HG03565 (cell line): Measurements from ENCODE around the gene CBFA2T3.

Source experiments
- ATAC-seq: cut with Tn5 transposase; IDR thresholded peaks from one replicate; pipeline ENCODE4 v1.9.1; 2021; ENCODE audit warnings: mild to moderate bottlenecking, moderate library complexity; ENCODE audit not compliant: unreplicated experiment

CBFA2T3 gene

DNA sequence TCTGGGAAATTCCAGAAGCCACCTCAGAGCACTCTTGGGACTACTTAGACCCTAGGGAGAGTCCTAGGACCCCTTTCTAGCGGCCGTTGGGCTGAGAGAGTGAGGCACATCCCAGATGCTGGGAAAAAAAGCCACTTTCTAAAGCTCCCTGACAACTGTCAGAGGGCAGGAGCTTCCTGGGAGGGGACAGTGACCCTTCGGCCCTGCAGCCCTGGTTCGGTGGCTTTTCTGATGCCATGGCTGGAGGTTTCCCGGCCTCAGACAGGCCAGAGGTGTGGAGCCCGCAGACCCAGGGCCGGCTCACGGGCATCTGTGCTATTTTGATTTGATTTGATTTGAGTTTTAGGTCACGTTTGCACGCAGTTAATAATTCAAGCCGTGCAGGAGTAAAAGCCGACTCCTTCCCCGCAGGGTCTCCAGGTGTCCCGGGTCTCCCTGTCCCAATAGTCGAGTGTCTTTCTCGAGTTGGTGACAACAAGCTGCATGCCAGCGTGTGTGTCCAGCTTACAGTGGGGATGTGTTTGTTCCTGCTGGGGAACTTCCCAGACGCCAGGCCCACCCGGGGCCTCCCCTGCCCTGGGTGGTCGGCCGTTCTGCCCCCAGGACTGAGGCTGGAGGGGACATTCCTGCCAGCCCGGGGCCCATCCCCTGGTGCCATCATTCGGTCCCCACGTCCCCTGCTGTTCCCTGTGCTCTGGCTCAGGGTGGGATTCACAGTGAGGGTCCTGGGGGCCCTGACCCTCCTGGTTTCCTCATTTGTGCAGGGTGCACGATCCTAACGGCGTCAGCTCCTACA is 1.0 kb upstream of the CBFA2T3 start:
- ATAC-seq: no peak

DNA sequence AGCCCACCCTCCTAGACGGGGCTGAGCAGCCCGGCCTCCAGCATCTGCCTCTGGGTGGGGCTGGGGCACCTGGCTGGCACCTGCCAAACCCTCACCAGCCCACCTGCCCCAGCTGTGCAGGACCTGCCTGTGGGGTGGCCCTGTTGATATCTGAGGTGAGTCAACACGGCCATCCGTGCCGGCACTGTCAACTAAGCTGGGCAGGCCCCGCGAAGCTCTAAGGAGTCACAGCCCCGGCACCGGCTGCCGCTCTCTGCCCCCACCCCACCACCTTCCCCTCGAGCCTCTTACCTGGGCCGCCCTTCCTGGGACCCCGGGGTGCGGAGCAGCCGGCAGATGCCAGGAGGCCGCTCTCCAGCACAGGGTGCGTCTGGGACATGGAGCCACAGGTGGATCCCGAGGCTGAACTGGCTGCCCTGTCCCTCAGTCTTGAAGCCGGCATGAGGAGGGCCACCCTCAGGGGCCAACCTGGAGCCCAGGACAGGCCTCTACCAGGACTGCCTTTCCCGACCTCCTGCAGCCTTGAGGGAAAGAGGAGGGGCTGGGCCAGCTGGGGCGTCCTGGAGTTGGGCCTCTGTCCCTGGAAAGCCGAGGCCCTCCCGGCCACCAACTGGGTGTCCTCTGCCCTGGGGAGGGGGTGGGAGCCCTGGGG is 515 bp downstream of the CBFA2T3 start:
- ATAC-seq: no peak

DNA sequence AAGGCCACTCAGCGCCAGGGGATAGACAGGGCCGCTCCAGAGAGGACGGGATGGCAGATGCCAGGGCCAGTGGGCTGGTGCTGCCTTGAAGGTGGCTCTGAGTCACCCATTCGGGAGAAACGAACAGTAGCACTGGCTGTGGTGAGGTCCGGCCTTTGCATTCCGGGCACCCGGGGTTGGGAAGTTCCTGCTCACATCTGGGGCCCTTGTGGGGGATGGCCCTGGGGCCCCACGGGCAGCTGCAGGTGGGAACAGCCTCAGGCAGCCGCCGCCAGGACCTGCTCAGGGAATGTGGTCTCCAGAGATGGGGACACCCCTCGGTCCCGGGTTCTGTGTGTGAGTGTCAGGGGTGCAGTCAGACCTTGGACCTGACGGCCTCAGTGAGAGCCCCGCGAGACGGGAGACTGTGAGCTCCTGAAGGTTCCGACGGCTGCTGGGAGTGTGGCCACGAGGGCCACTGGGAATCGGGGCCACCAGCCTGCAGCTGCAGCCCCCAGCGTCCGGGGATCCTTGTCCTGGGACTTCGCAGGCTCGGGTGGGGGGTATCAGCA is 1.4 kb downstream of the CBFA2T3 start:
- no peak for ATAC-seq

DNA sequence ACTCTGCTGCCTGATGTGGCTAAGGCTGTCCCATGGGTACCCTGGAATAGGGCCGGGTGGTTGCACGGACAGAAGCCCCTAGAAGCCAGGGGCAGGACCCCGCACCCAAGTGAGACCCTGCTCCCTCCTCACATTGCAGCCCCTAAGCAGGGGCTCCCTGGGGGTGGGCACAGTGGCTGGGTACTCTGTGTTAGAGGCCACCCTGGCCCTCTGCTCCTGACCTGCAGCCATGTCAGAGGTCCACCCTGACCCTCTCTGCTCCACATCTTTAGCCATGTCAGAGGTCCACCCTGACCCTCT is 2.1 kb downstream of the CBFA2T3 start:
- no peak for ATAC-seq

DNA sequence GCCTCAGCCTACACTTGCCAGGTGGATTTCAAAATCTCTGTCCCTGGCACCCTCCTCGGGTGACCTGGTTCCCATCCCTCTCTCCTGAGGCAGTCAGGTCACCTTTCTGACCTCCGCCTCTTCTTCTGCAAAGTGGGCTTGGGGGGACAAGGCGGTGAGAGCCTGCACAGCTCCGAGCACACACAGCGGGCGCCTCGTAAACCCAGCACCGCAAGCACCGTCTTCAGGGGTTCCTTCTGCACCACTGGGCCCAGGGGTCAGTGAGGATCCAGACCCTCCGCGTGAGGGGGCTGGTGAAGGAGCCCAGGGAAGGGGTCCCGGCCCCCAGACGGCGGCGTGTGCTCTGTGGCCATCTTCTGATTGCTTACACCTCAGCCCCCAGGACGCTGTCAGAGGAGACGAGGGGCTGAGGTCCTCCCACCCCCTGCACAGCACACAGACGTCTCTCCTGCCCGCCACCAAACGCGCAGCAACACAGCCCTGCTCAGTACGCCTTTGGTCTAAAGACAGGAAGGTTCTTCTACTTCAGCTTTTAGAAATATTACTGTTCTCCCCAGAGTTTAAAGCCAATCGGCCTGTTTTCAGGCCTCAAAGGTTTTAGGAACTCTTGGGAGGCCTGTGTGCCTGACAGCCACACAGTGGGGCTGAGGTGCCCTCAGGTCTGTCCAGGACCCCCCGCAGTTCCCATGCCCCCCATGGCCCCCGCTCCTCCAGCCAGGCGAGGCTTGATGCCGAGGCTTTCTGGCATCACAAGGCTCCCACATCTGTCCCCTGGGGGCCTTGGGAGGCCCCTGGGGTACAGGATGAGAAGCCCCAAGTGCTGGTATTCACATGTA is 2.7 kb downstream of the CBFA2T3 start:
- no peak for ATAC-seq

DNA sequence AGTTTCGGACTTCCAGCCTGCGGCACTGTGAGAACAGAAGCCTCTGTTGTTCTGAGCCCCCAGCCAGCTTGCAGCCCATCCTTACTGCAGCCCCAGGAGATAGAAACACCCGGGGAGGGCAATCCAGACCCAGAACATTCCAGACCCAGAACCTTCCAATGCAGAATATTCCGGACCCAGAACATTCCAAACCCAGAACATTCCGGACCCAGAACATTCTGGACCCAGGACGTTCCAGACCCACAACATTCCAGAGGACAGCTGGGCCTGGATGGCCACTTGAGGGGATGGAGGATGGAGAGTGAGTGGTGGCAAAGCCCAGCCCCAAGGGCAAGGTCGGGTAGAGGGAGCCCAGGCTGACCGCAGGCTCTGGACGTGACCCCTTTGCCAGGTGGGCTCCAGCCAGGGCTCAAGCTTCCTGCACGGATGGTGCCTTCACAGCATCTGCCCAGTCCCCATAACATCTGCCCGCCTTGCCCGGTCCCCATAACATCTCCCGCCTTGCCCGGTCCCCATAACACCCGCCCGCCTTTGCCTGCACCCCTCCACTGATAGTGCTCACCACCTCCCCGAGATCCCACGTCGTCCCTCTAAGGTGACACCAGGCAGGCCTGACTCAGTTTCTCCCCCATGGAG is 3.5 kb downstream of the CBFA2T3 start:
- ATAC-seq: no peak

DNA sequence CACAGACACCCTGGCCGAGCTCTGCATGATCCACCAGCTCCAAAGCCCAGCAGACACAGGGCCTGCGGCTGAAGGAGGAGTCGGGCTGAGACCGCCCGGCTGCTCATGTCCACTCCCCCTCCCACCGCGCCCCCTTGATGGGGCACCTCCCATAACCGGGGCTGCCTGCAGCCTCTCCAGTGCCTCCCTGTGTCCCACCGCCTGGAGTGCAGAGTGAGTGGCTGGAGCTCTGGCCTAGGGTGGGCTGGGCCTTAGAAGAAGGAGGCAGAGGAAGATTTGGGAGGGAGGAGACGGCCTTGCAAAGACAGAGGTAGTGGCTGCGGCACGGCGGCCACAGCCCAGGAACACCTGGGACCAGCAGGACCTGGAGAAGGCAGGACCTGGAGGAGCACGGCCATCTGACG is 4.0 kb downstream of the CBFA2T3 start:
- no peak for ATAC-seq

DNA sequence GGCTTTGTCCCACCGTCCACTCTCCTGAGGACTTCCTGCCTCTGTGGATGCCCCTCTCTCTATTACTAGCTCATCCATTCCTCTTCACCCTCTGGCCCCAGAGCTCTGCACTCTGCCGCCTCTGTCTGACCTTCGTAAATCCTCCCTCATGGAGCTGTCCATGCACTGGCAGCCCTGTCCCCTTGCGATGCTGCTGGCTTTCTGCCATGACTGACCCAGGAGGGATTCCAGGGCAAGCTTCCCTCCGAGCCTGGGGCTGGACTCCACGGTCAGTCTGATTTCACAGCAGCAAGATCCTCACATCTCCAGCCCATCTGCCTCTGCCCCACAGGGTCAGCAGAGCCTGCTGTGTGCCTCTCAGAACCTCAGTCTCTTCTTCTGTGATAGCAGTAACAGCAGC is 4.7 kb downstream of the CBFA2T3 start:
- no peak for ATAC-seq

DNA sequence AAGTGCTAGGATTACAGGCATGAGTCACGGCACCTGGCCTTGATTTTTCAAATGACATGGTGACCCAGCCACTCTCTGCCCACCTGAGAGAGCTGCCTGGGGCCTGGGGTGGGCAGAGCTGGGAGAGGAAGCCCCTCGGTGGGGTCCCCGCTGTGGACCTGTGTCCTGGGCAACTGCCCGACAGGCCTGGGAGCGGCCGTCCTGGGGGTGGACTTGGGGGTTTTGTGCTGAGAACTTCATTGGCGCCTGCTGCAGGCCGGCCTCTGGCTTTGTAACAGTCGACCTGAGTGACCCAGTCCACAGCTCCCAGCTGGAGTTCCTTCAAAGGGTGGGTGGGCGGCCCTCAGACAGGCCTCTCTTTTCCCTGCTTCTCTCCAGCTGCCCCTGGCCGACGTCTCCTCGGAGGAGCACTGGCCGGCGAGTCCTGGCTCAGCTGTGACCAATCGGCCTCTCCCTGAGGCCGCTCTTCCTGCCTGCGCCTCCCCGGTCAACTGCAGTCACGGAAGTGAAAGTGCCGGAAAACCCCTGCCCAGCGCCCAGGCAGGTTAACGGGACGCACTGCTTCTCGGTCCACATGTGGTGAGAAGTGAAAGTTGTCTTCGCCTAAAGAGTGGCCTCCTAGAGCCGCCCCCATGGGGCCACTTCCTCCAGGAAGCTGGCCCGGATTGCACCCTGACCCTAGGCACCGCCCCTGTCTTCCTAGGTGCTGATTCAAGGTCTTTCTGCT is 5.5 kb downstream of the CBFA2T3 start:
- no peak for ATAC-seq

DNA sequence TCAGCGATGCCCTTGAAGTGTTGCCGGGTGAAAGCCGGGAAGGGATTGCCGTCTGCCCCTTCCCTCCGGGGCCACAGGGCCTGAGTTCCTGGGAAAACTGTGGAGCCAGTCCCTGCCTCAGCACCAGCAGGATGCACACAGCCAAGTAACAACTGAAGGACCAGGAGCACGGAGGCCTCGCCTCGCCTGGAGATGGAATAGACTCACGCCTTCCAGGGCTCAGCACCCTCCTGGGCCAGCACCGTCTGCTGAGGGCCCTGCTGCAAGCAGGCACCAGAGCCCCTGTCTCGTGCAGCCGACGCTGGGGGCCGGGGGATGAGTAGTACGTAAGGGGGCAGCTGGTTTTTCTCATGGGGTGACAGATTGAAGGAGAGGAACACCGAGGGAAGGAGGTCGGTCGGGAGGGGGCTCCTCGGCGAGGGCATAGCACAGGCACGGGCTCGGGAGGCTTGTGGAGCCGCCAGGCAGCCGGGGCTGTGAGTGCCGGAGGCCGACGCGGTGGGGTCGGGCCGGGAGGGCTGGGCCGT is 6.4 kb downstream of the CBFA2T3 start:
- no peak for ATAC-seq

DNA sequence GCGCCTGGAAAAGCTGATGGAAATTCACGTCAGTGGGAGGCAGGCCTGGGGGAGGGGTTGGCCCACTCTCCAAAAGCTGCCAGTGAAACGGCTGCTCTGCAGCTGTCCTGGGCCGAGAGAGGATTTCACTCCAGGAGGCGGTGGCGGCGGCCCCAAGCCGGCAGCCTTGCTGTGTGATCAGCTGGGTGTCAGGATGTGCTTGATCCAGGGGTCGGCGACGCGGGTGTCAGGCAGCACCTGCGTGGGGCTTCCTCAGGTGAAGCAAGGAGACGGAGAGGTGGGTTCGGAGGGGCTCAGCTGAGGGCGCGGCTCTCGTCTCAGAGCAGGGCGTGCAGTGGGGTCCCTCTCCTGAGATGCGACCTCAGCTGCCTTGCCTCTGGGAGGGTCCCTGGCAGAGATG is 7.0 kb downstream of the CBFA2T3 start:
- ATAC-seq: no peak

DNA sequence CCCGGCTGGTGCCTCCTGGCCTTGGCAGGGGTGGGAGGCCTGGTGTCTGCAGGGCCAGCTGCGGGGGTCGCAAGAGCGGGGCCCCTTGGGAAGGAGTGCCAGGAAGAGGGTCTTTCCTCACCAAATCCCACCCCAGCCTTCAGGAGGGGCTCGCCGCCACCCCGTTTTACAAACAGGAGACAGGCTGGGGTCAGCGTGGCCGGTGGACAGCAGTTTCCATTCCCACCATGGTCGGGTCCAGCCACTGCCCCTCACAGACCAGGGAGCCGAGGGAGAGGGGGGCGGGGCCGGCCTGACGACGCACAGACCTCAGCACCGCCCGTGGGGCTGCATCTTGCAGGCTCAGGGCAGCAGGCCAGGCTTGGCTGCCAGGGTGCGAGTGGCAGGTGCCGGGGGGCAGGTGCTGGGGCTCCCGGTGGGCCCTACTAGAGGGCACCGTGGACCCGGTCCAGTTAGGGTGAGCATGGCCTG is 7.6 kb downstream of the CBFA2T3 start:
- ATAC-seq: no peak

DNA sequence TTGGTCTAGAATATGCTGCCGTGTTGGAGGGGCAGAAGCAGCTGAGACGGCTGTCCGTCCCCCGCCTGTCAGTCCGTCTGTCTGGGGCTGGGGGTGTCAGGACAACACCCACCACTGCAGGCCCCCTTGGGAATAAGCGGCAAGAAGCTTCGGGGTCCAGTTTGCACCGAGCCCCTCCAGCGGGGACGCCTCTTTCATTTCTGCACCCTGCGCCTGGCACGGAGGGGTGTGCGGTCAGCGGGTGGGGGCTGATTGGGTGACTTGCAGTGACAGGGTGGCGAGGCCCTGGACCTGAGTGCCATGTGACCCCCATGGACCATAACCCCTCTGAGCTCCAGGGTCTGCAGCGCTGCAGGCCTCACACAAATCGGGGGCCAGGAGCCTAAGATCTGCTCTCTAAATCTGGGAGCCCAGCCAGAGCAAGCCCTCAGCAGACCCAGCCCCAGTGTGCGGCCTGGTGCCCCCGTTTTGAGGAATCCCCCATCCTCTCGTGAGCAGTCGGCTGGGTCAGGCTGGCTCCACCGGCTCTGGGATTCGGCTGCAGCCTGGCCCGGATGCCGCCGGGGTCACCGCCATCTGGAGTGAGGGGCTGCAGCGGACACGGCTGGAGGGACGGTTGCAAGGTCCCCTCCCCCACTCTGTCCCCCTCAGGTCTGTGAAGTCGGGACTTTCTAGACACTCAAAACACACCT is 8.3 kb downstream of the CBFA2T3 start:
- no peak for ATAC-seq

DNA sequence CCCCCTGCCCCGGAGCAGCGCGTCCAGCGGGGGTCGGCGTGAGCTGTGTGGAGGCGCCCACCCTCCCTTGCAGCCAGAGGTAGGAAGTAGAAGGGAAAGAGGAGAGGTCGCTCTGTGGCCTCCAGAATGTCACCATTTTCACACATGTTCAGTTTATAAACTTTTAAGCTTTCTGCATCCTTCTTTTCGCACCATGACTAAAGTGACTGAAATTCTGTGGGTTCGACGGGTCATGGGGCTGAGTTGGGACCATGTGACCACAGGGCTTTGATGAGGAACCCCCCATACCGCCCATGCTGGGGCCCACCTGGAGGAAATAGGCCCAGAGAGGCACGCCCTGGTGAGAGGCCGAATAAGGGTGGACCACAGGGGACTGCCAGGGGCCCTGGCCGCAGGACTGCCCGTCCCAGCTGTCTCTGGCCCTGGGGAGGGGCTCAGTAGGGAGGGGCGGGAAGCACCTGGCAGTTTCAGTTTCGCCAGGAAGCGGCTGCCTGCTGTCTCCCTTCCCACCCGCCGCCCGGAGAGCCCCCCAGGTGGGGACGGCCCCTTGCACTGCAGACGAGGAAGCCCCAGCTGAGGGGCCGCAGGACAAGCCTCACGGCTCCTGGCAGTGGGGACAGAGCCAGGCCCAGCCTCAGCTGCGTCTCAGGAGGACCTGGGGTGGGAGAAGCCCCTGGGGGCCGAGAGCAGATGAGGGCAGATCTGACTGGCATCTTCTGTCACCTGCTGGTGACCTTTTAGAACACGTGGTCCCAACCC is 9.0 kb downstream of the CBFA2T3 start:
- ATAC-seq: peak; percentile 34

DNA sequence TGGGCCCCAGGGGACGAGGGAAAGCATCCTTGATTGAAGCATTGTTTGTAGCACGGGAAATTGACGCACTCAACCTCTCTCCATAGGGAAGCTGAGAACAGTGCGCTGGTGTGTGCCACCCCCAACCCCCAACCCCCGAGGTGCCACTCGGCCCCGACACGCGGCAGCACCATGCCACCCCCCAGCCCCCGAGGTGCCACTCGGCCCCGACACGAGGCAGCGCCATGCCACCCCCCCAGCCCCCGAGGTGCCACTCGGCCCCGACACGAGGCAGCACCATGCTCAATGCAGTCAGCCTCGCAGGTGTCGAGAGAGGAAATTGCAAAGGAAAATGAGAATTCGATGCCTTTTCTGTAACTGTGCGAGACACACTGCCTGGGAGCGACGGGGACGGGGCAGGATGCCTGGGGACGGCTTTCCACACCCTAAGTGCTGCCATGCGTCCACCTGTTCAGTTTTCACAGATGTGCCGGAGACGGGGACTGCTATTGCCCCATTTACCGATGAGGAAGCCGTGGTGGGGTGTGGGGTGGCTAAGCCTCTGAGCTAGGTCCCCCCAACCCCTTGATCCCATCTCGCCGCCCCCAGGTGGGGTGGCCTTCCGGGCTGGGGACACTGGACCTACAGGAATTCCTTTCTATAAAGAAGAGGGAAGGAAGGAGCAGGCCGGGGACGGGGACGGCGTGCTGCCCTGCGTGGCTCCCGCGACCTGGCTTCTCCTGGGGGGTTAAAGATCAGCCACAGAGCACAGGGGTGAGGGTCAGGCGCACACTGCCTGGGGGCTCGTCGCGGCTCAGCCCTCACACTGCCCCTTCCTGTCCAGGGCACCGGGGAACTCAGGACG is 9.8 kb downstream of the CBFA2T3 start:
- no peak for ATAC-seq

DNA sequence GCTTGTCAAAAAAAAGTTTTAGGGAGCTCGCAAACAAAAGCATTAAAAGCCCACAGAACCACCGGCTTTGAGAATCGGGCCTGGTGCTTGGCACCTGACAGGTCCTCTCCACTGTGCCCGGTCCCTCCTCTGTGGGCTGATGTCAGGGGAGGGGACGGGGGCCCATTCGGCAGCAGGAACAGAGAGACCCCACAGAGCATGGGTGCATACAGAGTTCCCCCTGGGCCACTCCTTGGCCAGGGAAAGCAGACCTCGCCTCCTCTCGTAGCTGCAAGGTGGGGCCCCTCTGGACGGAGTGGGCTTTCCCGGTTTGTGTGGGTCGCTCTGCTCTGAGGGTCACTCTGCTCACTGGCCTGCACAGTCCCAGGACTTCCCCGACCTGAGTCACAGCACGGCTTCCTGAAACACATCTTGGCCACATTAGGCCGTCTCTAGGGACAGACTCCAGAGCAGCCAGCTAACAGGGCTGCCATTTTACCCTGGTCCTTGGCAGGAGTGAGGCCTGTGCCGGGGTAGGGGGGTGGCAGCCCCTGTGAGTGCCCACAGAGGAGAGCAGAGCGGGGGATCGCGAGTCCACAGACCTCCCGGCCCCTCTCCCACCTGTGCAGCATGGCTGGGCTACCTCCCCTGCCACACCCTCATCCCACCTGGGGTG is 11.1 kb downstream of the CBFA2T3 start:
- ATAC-seq: no peak

DNA sequence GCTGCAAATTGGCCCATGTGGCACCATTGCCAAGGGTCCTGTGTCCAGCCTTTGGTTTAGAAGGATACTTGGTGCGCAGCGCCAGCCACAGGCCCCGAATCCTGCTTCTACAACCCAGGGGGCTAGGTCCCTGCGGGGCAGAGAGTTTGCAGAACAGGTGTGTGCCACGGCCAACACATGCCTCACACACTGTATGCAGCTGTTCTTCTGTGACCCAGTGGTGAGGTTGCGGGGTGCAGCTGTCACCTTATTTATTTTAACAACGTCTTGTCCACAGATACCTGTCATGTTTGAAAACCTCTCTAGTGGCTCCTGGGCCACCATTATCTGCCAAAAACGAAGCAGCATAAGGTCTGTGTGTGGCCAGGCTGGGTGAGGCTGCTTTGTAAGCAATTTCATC is 11.6 kb downstream of the CBFA2T3 start:
- no peak for ATAC-seq
